ENCODE results near the gene KLHL5.
"Not testable (repeated sequence)": the region's sequence is repeated elsewhere in the genome, so short reads cannot be mapped to it uniquely, and the experiment has no call there.

Gene KLHL5

DNA sequence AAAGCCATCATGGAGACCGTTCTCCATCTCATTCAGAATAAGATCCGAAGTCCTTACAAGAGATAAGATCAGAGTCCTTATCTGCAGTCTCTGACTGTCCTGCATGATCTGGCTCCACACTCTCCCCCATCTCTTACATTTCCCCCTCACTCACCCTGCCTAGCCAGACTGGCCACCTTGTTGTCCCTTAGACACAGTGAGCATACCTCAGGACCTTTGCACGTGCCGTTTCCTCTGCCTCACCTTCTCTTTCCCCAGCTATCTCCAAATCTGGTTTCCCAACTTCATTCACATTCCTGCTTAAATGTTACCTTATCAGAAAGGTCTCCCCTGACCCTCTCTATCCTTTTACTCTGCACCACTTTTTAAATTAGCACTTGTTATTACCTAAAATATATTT is 44.0 kb downstream of the KLHL5 start:
- no peak for DNase-seq

DNA sequence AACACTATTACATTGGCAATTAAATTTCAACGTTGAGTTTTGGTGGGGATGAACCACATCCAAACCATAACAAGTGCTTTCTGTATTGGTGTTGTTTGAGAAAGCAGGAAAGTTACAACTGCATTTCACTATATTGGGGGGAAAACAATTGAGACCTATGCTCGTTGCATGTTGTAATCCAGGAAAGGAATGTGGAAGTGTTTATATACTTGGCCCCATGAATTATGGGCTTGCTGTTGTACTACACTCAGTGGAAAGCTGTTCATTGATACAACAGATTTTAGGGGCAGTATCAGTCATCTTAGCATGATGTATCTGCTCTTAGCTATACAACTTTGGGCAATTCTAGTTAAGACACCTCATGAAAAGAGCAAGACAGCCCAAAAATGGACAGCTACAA is 52.4 kb downstream of the KLHL5 start:
- peak; percentile 41 for DNase-seq

DNA sequence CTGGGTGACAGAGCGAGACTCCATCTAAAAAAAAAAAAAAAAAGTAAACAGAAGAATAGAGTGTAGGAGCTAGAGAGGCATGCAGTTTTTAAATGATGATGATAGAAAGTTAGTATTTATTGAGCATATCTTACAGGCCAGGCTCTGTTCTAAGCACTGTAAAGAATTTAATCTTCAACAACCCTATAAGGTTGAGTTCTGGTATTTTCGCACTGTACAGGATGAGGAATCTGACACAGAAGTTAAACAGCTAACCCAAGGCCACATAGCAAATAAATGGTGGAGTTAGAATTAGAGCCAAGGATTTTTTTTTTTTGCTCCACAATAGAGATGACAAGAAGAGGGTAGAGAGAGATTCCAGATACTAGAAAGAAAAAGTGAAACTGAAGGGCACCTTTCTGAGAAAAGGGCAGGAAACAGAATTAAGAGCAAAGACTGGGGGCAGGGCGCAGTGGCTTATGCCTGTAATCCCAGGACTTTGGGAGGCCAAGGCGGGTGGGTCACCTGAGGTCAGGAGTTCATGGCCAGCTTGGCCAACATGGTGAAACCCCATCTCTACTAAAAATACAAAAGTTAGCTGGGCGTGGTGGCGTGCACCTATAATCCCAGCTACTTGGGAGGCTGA is 56.1 kb downstream of the KLHL5 start:
- DNase-seq = no peak

DNA sequence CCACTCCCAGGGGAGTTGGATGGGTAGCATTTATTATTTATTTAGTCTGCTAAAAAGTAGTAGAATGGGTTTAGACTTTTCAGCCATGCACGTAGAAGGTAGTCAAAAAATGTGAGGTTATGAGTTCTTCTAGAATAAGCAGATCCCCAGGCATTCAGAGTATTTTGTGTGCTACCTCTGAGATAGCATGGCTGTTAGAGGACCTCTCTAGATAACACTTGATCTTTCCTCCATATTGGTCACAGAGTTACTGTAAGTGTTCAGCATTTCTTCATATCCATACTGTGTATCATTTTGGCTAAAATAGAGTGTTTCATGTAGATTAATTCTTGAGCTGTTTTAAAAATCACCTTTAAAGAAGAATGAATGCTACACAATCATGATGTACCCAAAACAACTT is 58.4 kb downstream of the KLHL5 start:
- no peak for DNase-seq

- DNase-seq = no peak
Observed at GRCh38 chr4:39124885-39125599, 63.0 kb downstream of the KLHL5 start.

GRCh38 chr4:39125600-39125985 is 63.6 kb downstream of the KLHL5 start:
- no peak for DNase-seq

- no peak for DNase-seq
Observed at GRCh38 chr4:39126256-39127095, 64.4 kb downstream of the KLHL5 start.

DNA sequence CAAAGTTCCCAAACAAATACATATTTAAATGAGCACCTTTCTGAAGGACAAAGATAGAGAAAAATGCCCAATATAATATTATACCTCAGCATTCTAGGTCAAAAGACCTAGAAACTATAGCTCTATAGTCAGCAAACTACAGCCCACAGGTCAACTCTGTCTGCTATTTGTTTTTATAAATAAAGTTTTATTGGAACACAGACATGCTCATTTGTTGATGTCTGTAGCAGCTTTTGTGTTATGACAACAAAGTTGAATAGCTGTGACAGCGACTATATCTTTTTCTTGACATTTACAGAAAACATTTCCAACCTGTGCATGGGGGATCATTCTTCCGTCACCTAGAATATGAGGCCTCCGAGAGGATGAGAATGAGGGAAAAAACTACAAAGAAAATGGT is 71.6 kb downstream of the KLHL5 start:
- no peak for DNase-seq

DNA sequence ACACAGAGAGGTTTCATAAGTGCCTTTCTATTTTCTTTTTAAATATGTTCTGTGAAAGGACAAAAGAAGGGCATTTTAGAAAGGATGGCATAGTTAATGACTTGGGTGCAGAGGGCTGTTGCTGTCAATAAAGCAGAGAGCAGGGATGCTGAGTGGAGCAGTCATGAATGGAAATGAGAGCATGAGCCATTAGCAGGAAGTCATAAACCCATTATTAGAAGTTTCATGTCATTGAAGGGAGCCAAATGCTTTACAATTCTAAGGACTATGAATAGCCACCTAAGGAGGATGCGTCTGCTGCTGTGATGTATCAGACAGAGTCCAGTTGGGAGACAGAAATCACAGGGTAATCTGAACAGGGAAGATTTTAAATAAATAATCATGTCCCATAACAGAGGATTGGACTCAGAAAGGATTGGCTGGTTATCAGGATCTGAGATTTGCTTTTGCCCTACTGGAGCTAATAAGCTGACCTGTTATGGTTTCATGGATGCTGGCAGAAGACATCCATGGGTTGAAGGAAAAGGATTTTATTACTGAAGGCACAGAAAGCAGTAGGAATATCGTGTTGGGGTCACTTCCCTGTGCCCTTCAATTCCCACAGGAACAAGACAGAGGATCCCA is 72.8 kb downstream of the KLHL5 start:
- DNase-seq = no peak

GRCh38 chr4:39138227-39138626 is 76.2 kb downstream of the KLHL5 start:
- DNase-seq = not testable (repeated sequence)

GRCh38 chr4:39146211-39146610 is 84.2 kb downstream of the KLHL5 start:
- peak; percentile 9 for DNase-seq

DNA sequence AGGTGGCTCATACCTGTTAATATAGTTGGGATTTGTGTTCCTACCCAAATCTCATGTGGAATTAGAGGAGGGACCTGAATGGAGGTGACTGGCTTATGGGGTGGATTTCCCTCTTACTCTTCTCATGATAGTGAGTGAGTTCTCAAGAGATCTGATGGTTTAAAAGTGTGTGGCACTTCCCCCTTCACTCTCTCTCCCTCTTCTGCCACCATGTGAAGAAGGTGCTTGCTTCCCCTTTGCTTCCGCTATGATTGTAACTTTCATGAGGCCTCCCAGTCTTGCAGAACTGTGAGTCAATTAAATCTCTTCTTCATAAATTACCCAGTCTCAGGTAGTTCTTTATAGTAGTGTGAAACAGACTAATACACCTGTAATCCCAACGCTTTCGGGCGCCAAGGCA is 92.0 kb downstream of the KLHL5 start:
- DNase-seq = no peak

DNA sequence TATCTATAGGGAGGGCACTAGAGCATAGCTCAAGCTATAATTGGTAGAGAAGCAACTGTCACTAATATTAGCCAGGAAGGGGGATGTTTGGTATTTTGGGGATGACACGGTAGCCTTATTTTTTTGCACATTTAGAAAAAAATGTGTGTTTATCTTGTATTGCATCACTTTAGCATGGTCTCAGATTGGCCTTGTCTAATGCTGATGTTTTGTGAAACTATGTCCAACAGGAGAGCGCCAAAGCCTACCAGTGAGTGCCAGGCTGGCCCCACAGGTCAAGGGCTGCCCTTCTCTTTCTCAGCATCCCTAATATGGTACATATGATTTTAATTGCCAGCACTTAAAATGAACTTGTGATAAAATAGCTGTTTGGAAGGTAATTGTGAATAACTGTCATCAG is 95.5 kb downstream of the KLHL5 start:
- no peak for DNase-seq

DNA sequence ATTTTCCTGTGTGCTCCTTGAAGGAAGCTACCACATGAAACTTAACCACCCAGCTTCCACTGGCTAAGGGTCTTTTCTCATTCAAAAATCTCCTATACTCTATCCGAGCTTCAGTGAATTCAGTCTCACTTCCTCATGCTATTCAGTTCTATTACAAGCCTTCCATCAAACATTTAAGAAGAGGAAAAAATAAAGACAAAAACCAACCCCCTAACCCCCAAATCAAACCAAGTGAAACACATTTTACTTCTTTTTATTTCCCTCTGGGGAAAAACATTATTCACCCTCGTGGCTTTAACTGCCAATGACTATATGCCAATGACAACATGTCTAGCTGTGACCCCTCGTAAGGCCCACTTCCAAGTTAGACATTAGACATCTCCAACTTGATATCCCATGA is 104.1 kb downstream of the KLHL5 start:
- no peak for DNase-seq

GRCh38 chr4:39166669-39167068 is 104.6 kb downstream of the KLHL5 start:
- DNase-seq = no peak

GRCh38 chr4:39169426-39169825 is 107.4 kb downstream of the KLHL5 start:
- DNase-seq = no peak

GRCh38 chr4:39170301-39170700 is 108.3 kb downstream of the KLHL5 start:
- DNase-seq = no peak

Measured in HCEC 1CT (cell line).